Measurements from ENCODE around the gene HSPG2. TPM values are rescaled to one million over a fixed set of nuclear protein-coding genes. Genes with fewer than 3 reads are reported as not detected.

HSPG2 gene
- total and polyA plus RNA-seq, 2 of the 8 experiments (the other 6 are each of a cell fraction or from before 2014, with no cell fraction given), result 17.8 to 111 TPM

GRCh38 chr1:21911205-21912001 is 25.7 kb downstream of the HSPG2 start:
- Histone ChIP-seq H3K14ac (ENCODE audit: insufficient read length) (no peak overlapping the region), H2BK20ac (ENCODE audit: low read length) (no peak overlapping the region), H3K4me2 (ENCODE audit: insufficient read depth in 1 of 2, low read depth in 2 of 2, low read length in 2 of 2) (no peak overlapping the region), H3K4me1 (replicated peaks in 1 of 4; ENCODE audit: control insufficient read depth in 3 of 4, insufficient read depth in 4 of 4, low read length in 3 of 4) (peaks cover 15 to 51% (median 29%) of the 10 kb centered on the region in 4 experiments), H3K79me2 (ENCODE audit: control insufficient read depth in 1 of 2, insufficient read depth in 2 of 2, low read length in 2 of 2) (peaks cover 0 to 2% of the 10 kb centered on the region in 2 experiments; a peak in 1 of 4 replicates), H2BK120ac (replicated peaks; ENCODE audit: low read depth, low read length) (no peak overlapping the region), H3K27ac (ENCODE audit: low read depth, low read length) (no peak overlapping the region), H3K9me3 (ENCODE audit: insufficient read depth in 2 of 2, low read depth in 1 of 2, low read length in 1 of 2) (no peaks in the 10 kb centered on the region), H3K79me1 (ENCODE audit: low read depth, low read length) (peaks cover 2% of the 10 kb centered on the region; the same call in 1 of the 2 replicates), H2BK15ac (ENCODE audit: low read length) (no peak overlapping the region), H3K56ac (replicated peaks; ENCODE audit: insufficient read length, low read depth, low read length) (no peak overlapping the region), H4K8ac (ENCODE audit: extremely low read depth, insufficient read depth, low read length) (no peak overlapping the region), H3K4ac (replicated peaks; ENCODE audit: insufficient read length, low read depth, low read length) (peak overlapping the region; percentile 59), H3K9ac (replicated peaks in 1 of 4; ENCODE audit: extremely low read depth in 1 of 4, low read depth in 3 of 4, low read length in 3 of 4) (no peak overlapping the region; a peak in 2 of 7 replicates), H3K4me3 (ENCODE audit: extremely low read depth in 1 of 4, insufficient read depth in 2 of 4, low read depth in 3 of 4, low read length in 4 of 4) (no peak overlapping the region), H3K18ac (ENCODE audit: extremely low read depth, low read length) (no peak overlapping the region; the same call in none of the 2 replicates), H4K20me1 (replicated peaks in 1 of 2; ENCODE audit: control insufficient read depth in 1 of 2, insufficient read depth in 2 of 2, low read length in 2 of 2) (peaks cover 3 to 6% of the 10 kb centered on the region in 2 experiments), H3K23me2 (ENCODE audit: low read depth, low read length) (no peaks in the 10 kb centered on the region), H4K5ac (ENCODE audit: insufficient read length, low read depth, low read length) (no peak overlapping the region), H2BK5ac (ENCODE audit: low read depth, low read length) (0 out of 2 replicates have a peak overlapping the region, but pooled peaks have one; percentile 35), H3K27me3 (replicated peaks in 1 of 4; ENCODE audit: control insufficient read depth in 3 of 4, extremely low read depth in 1 of 4, insufficient read depth in 3 of 4, low read length in 3 of 4) (no peaks in the 10 kb centered on the region), H2AFZ (ENCODE audit: low read length) (no peak overlapping the region), H3K36me3 (ENCODE audit: control insufficient read depth in 2 of 4, insufficient read depth in 4 of 4, low read length in 3 of 4) (0 out of 8 replicates have a peak, but pooled peaks cover 0 to 2% (median 0%) of the 10 kb centered on the region in 4 experiments), H2BK12ac (ENCODE audit: low read depth, low read length) (peak overlapping the region; percentile 39; the same call in 1 of the 2 replicates), H3K23ac (ENCODE audit: insufficient read length) (no peak overlapping the region), H2AK5ac (ENCODE audit: low read depth, low read length) (no peak overlapping the region; the same call in 1 of the 2 replicates), H4K91ac (replicated peaks; ENCODE audit: insufficient read length, low read length) (no peak overlapping the region)
- TF ChIP-seq CHD1 (IDR thresholded peaks at IDR 0.05; ENCODE audit: low read depth, low read length) (no peak), SP4 (IDR thresholded peaks at IDR 0.05; ENCODE audit: low read length) (no peak), POLR2A (IDR thresholded peaks at IDR 0.05; ENCODE audit: control extremely low read depth in 1 of 2, low read depth in 2 of 2, low read length in 2 of 2) (no peak), CTCF (IDR thresholded peaks at IDR 0.05; ENCODE audit: control extremely low read depth in 1 of 3, insufficient read depth in 1 of 3, low read depth in 1 of 3, low read length in 3 of 3) (no peak), EZH2 (IDR thresholded peaks at IDR 0.05; ENCODE audit: low read depth, low read length, severe bottlenecking) (no peak), ASH2L (IDR thresholded peaks at IDR 0.05; ENCODE audit: low read length) (no peak), GABPA (IDR thresholded peaks at IDR 0.05; ENCODE audit: borderline replicate concordance, insufficient read depth, low read length) (no peak), GTF2F1 (IDR thresholded peaks at IDR 0.05; ENCODE audit: borderline replicate concordance, low read depth, low read length) (no peak), SIX5 (IDR thresholded peaks at IDR 0.05; ENCODE audit: low read depth, low read length) (no peak)
- DNase-seq (ENCODE audit: low read depth in 1 of 2, low spot score in 2 of 2), result no peak
- WGBS, 2 experiments (ENCODE audit: extremely low coverage in 1 of 2, insufficient coverage in 1 of 2, insufficient read length in 1 of 2, insufficient replicate concordance in 2 of 2, low coverage in 1 of 2, low lambda C conversion rate in 2 of 2, missing lambda C conversion rate in 1 of 2), result 73% methylated on average over 9 of the region's 10 CpGs; no CpG with 5 or more reads in 1 of the 2 experiments
- POLR2A ChIA-PET (ENCODE audit: partially characterized antibody), result interaction anchor here (1.0 to 8.3 kb wide), 6 partner anchors 10 to 37 kb away, joined by 3 to 72 read pairs (median 8); partner anchors contain the start of gene HSPG2
- FAIRE-seq, result no peak
- CTCF ChIA-PET (ENCODE audit: partially characterized antibody), result interaction anchor here (0.5 to 2.0 kb wide), 5 partner anchors 11 to 138 kb away, joined by 3 to 6 read pairs (median 3); no protein-coding TSS in a partner anchor
